HG03460 (cell line): ENCODE results near the gene ZDHHC7.
"Not testable (repeated sequence)": the region's sequence is repeated elsewhere in the genome, so short reads cannot be mapped to it uniquely, and the experiment has no call there.

Source experiments
- ATAC-seq: cut with Tn5 transposase; IDR thresholded peaks from one replicate; pipeline ENCODE4 v1.9.1; 2021; ENCODE audit not compliant: unreplicated experiment

The ZDHHC7 gene, protein sequence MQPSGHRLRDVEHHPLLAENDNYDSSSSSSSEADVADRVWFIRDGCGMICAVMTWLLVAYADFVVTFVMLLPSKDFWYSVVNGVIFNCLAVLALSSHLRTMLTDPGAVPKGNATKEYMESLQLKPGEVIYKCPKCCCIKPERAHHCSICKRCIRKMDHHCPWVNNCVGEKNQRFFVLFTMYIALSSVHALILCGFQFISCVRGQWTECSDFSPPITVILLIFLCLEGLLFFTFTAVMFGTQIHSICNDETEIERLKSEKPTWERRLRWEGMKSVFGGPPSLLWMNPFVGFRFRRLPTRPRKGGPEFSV

DNA sequence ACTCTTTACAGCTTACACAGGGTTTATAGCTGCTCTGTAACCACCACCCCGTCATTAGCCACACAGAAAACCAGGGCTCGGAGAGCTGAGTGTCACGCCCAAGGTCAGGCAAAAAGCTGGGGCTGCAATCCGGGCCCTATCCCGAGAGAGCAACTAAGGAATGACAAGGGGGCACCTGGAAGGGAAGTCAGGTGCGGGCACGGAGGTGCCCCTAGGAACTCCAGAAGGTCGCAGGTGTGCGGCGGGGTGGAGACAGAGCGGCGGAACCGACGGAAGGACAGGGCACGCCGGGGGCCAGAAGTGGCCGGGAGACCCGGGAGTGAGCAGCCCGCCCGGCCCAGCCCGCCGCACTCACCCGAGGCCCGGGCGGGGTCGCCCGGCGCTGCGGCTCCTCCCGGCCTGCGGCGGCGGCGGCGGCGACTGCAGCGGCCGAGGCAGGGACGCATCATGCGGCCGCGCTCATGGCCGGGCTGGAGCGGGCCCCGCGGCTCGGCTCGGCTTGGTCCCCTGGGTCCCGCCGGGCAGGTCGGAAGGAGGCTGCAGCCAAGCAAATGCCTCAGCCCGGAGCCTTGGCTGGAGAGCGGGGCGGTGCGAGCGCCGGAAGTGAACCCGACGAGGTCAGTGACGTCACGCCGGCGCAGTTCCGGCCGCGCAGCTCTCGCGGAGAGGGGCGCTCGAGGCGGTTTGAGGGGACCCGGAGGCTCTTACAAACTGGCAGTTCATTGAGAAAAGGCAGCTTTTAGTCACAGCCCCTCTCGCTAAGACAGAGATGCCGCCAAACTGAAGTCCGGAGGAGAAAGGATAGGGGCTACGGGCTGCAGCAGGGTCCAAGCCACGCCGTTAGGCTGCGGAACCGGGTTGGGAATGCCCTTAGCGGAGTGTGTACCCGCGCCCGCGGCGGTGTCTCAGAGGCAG lies at the start of gene ZDHHC7:
ZDHHC7 (minus strand) TSS at position 605 of the 915 bp plus-strand sequence. CDS start 20,917 bp downstream, outside the sequence.
- peak; percentile 93 for ATAC-seq

- no peak for ATAC-seq
These were observed 47.6 kb upstream of the ZDHHC7 start for GRCh38 chr16:85058909-85059308.

- ATAC-seq, result no peak
These were observed 46.6 kb upstream of the ZDHHC7 start for GRCh38 chr16:85057948-85058347.

- no peak for ATAC-seq
These were observed 46.0 kb upstream of the ZDHHC7 start for GRCh38 chr16:85057212-85057889.

DNA sequence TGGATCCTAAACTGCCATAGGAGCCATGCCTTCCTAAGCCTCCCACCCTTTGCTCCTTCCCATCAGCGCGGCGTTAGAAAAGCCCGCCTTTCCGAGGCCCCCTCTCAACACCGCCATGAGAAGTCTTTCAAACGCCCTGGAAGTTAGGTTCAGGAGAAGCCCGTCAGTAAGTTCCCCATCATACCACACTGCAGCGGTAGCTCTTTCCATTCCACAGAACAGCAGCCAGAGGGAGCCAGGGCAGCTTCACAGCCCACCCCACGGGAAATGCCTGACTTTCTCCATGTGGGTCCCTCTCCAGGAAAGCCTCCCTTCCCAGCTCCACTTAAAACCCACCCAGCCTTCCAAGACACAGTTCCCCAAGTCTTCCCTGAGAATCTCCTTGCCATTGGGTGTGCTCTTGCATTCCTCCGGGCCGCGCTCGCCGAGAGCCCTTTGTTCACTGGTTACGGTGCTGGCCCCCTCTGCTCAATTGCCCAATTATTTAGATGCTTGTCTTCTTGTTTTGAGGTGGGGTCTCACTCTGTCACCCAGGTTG lies 44.9 kb upstream of the ZDHHC7 start:
- ATAC-seq, result no peak

DNA sequence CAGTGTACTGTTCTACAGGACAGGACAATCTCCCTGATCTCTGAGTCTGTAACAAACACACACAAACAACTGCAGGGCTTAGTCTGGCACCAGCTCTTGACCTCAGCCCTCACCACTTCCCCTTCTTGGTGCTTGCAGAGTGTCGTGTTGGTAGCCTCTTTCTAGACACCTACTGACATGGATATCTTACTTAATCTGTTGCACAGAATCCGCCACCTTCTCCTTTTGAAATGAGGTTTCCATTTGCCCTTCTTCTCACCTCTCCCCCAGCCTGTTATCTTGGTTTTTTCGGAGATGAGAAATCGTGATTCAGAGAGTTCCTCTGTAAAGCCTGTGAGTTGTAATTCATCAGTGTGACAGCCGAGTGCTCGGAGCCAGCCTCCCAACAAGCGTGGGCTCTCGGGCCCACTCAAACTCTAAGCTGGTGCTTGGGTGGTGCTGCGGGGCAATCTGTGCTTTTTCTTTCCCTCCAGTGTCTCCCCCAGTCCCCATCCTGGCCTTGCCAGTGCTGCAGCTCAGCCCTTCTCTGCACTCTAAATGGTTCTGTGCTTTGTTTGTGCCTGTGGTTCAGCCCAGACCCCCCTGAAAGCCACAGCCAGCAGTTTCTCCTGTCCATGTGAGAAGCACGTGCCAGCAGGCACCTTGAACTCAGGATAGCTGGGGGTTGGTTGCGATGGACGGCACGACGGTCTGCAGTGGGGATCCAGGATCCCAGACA lies 44.3 kb upstream of the ZDHHC7 start:
- peak; percentile 92 for ATAC-seq

DNA sequence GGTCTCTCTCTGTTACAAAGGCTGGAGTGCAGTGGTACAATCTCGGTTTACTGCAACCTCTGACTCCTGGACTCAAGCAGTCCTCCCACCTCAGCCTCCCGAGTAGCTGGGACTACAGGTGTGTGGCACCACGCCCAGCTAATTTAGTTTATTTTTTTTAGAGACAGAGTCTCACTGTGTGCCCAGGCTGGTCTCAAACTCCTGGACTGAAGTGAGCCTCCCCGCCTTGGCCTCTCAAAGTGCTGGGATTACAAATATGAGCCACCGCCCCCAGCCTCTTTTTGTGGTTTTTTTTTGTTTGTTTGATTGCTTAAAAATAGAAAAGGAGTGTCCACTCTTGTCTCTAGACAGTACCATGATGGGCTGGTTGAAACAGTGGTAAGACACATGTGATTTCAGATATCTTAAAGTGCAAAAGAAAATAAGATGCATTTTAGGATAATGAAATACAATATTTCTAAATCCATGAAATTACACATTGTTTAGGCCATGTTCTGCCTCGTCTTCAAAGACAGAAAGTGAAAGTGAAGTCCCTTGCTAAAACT lies 43.7 kb upstream of the ZDHHC7 start:
- ATAC-seq, result no peak

DNA sequence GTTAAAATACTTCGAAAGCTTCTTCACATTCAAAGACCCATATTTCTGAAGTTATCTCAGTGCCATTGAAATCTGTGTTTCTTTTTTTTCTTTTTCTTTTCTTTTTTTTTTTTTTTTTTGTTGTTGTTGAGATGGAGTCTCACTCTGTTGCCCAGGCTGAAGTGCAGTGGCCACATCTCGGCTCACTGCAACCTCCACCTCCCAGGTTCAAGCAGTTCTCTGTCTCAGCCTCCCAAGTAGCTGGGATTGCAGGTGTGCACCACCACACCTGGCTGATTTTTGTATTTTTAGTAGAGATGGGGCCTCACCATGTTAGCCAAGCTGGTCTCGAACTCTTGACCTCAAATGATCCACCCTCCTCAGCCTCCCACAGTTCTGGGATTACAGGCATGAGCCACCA lies 43.0 kb upstream of the ZDHHC7 start:
- ATAC-seq, result not testable (repeated sequence)

GRCh38 chr16:85052536-85052935 lies 41.2 kb upstream of the ZDHHC7 start:
- ATAC-seq, result no peak

DNA sequence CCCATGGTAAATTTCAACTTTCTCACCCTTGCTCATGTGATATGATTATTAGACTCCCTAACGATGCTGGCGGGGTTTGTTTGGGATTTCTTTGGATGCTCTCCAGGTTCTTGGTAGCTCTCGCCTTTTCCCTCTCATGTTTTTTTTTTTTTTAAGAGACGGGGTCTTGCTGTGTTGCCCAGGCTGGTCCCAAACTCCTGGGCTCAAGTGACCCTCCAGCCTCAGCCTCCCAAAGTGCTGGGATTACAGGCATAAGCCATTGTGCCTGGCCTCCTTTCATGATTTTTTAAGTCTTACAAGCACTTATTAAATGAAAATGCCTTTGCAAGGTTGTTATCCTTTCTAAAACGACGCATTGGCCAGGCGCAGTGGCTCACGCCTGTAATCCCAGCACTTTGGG lies 40.3 kb upstream of the ZDHHC7 start:
- no peak for ATAC-seq

DNA sequence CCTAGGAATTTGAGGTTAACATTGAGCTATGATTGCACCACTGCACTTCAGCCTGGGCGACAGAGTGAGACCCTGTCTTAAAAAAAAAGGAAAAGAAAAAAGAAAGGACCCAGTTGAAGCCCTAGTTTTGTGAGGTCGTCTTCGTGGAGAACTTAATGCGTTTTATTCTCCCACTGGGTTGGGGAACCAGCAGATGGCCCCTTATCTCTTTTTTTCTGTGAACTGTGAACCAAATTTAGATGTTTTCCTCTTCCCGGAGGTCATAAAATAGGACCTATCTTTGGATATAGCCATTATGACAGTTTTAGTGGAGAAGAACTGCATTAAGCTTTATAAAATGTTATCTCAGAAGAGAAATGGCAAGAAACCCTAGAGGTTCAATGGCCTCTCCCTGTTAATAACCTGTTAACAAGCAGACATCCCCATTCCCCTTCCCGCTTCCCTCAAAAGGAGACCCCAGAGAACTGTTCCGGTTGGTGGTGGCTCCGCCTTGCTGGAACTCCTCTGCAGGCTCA lies 39.8 kb upstream of the ZDHHC7 start:
- no peak for ATAC-seq

- ATAC-seq, result no peak
These were observed 38.5 kb upstream of the ZDHHC7 start for GRCh38 chr16:85049706-85050305.

DNA sequence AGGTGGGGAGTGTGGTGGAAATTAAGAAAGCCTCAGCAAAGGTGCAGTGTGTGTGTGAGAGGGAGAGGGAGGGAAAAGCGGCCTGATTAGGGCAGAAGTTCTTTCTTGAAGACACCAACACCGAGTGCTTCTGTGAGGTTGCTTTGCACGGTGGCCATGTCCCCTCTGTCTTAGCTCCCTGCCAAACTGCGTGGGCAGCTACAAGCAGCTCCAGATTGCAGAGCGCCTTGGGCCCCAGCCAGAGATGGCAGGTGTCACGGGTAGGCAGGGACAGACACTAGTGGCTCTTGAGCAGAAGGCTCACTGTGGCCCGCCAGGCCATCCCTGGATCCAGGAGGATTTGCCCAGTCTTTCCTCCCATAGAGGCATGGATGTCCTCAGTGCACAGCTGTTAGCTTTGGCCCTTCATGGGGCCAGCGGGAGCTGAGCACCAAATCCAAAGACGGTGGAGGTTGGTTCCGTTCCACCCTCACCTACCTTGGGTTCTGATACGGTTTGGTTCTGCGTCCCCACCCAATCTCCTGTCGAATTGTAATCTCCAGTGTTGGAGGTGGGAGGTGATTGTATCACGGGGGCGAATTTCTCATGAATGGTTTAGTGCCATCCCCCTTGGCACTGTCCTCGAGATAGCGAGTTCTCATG lies 37.7 kb upstream of the ZDHHC7 start:
- ATAC-seq, result no peak

GRCh38 chr16:85047867-85048455 lies 36.6 kb upstream of the ZDHHC7 start:
- no peak for ATAC-seq

- ATAC-seq, result no peak
These were observed 35.9 kb upstream of the ZDHHC7 start for GRCh38 chr16:85046931-85047866.

GRCh38 chr16:85046472-85046916 lies 35.2 kb upstream of the ZDHHC7 start:
- no peak for ATAC-seq

DNA sequence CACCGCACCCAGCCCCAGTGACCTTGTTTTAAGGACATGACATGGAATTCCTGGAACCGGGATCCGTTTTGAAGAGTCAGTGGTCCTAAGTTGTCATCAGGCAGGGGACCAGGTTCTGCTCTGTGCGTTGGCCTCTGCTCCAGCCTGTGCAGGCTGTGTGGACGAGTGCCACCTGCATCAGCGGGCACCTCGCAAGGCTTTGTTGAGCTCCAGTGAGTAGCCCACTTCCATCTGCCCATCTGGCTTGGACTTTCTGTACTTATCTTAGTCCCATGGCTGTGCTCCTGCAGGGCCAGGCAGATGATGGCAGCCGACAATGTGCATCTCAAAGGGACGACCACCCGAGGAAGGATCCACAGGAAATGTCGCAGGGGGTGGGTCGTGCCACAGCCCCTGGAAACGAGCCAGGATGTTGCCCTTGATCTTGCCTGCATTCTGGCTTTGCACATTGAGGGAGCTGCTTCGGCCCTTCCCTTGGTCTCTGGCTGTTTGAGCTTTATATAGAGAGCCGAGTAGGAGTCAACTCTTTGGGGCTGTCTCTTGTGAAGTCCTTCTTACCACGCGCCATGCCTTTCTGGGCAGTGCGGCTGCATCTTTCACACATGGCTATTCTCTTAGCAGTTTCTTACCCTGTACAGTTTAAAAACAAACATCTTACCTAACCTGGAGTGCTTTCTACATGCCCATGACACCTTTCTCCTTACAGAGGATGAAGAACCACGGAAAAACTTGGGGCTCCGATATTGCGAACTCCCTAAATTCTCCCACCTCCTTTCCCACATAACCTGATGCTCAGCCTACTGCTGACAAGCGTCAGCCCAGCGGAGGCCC lies 34.5 kb upstream of the ZDHHC7 start:
- ATAC-seq, result no peak
